GM08714 (cell line): ENCODE measurements around the gene SYNE2.
A peak's percentile ranks its signal among the peaks of the same experiment; 100 is the strongest.
"Not testable (repeated sequence)": the region's sequence is repeated elsewhere in the genome, so short reads cannot be mapped to it uniquely, and the experiment has no call there.

ENCODE experiments used
- H3K4me3 ChIP-seq: fragments of 200-500 bp; sonication (Bioruptor generic); 2 replicates; pipeline ENCODE4 v1.5.1; 2014; ENCODE audit warnings: mild to moderate bottlenecking, low read length, inconsistent platforms
- ZNF274 ChIP-seq: IDR thresholded peaks from 2 replicates; pipeline ENCODE4 v1.6.1; 2012; ENCODE audit warnings: mild to moderate bottlenecking, low read depth, low read length

SYNE2 gene

DNA sequence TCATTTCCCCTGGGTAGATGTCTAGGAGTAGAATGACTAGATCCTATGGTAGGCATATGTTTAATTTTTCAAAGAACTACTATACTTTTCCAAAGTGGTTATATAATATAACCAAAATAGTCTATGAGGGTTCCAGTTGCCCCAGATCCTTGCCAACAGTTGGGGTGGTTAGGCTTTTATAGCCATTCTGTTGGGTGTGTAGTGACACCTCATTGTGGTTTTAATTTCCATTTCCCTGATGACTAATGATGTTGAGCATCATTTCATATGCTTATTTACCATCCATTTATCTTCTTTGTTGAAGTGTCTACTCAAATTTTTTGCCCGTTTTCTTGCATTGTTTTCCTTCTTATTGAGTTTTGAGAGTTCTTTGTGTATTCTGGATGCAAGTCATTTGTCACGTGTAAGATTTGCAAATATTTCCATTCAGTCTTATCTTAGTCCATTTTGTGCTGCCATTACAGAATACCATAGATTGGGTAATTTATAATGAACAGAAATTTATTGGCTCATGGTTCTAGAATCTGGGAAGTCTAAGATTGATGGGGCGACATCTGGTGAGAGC lies 4.7 kb downstream of the SYNE2 start:
- H3K4me3 ChIP-seq = no peak overlapping the region
- TF ChIP-seq ZNF274 = no peak

DNA sequence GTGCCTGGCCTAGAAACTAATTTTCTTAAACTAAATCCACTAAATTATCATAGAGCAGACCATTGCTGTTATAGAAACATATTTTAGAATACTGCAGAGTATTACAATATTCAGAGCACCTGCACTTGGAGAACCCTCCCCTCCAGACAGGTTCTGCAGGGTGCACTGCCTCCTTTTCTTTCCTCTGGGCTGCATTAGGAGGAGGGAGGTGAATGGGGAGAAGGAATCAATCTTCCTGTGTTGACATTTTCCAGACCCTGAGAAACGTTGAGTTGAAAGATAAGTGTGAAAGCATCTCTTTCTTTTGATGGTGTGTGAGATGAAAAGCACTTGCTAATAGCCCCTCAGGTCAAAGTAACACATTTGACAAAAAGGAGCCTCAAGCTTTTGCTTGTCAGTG lies 7.3 kb downstream of the SYNE2 start:
- no peak overlapping the region for H3K4me3 ChIP-seq
- no peak for TF ChIP-seq ZNF274

DNA sequence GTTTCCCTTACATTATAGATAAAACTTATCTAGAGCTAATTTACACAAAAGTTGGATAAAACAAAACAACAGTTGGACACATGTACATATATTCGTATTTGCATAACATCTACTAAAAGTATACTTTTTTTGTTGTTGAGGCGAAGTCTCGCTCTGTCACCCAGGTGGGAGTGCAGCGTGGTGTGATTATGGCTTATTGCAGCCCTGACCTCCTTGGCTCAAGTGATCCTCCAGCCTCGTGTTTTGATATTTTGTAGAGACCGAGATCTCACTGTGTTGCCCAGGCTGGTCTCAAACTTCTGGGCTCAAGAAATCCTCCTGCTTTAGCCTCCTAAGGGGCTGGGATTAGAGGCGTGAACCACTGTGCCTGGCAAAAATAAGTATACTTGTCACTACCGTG lies 9.4 kb downstream of the SYNE2 start:
- no peak overlapping the region for H3K4me3 ChIP-seq
- TF ChIP-seq ZNF274 = no peak

DNA sequence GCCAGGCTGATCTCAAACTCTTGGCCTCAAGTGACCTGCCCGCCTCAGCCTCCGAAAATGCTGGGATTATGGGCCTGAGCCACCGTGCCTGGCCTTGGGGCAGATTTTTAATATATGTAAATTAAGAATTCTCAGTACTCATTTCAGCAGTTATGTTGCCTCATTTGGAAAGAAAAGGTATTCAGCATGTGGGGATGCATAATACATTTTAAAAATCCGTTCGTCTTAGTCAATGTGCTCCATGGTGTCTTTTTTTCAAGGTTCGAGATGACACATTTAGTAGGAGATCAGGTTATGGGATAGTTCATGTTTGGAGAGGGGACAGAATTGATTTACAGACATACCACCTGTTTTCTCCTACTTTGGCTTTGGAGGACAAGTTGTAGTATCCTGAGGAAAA lies 10.2 kb downstream of the SYNE2 start:
- no peak overlapping the region for H3K4me3 ChIP-seq
- TF ChIP-seq ZNF274 = no peak

DNA sequence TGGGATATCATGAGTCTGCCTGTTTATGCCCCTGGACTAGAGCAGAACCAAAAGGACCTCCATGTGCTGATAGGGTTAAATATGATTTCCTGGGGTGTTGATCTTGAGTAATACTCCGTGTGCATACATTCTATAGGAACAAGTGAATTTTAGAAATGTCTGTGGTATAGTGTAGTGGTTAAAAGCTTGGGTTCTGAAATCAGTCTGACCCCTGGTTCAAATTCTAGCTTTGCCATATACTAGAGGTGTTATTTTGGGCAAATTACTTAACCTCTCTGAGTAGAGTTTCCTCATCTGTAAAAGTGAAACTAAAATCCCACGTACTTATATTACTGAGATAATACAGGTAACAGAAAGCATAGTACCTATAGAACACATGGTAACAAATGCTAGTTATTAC lies 12.0 kb downstream of the SYNE2 start:
- H3K4me3 ChIP-seq = not testable (repeated sequence)

DNA sequence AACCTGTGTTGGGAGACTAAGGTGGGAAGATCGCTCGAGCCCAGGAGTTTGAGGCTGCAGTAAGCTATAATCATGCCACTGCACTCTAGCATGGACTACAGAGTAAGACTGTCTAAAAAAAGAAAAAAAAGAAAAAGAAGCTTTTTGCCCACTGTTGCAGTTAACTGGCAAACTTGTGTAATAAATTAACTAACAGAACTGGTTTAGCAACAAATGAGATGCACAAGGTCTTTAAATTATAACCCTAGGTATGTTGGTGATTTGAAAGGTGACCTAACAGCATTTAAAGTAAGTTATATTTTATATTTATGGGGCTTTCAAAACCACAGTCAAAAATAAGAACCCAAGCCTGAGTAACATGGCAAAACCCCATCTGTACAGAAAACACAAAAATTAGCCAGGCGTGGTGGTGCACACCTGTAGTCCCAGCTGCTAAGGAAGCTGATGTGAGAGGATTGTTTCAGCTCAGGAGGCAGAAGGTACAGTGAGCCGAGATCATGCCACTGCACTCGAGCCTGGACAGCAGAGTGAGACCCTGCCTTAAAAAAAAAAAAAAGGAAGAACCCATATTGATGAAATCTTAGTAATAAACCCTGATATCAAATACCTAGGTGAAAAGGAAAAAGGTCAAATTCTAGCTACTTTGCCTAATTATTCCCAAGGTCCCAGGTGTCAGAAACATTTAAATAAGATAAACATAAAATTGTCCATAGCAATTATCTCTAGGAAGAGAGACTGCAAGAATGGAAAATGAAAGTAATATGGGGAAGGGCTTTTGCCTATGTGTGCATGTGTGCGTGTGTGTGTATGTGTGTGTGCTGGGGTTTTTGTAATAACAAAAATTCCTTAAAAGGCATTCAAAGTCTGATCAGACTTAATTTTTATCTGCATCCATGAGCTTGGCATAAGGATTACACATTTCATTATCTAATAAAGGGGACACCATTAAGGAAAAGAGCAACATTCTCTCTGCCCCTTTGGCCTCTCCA lies 15.4 kb downstream of the SYNE2 start:
- TF ChIP-seq ZNF274 = no peak

DNA sequence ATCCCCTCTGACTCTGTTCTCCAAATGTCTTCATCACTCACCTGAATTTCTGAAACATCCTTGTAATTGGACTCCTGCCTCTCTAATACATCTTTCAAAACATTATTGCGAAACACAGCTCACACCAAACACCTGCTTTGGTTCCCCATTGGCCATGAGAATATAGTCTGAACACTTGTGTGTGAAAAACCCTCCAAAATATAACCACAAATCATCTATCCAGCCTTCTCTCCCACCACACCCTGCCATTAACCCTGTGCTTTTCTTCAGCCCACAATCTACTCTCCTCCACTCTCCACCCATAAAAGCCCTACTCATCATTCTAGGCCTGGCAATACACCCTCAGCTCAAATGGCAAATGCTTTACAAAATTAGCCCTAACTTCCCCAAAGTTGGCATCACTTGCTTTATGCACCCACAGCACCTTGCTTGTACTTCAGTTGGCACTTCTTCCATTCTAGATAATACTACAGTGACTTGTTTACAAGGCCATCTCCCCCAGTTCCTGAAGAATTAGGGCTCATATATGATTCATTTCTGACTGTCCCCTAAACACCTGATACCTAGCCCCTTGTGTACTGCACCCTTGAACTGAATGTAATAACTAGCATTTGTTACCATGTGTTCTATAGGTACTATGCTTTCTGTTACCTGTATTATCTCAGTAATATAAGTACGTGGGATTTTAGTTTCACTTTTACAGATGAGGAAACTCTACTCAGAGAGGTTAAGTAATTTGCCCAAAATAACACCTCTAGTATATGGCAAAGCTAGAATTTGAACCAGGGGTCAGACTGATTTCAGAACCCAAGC lies 17.3 kb downstream of the SYNE2 start:
- peak overlapping the region; percentile 35; the same call in 1 of the 2 replicates for H3K4me3 ChIP-seq

More for the DNA sequence above, 15.4 kb downstream of the SYNE2 start:
- peak overlapping the region; percentile 29 for H3K4me3 ChIP-seq

DNA sequence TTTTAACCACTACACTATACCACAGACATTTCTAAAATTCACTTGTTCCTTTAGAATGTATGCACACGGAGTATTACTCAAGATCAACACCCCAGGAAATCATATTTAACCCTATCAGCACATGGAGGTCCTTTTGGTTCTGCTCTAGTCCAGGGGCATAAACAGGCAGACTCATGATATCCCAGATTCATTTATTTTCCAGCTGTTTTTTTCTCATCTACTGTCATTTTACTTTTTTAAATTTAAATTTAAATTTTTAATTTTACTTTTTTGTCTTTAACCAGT lies 17.9 kb downstream of the SYNE2 start:
- H3K4me3 ChIP-seq = not testable (repeated sequence)

DNA sequence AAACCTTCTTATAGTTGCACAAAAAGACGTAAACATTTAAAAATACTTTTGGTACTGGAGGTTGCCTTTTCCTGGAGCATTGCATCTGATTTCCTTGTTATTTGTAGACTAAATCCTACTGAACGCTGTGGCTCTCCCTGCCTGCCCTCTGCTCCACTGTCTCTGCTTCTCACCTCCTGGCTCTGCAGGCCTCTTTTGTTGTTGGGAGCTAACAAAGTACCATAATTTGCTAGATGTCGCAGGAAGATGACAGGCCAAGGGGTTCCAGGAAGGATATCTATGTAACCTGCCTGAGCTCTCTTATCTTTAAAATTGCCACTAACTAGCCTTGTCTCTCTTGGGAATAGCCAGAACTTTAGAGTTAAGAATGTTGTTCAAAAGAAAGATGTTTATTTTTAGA lies 21.4 kb downstream of the SYNE2 start:
- H3K4me3 ChIP-seq = no peak overlapping the region
- TF ChIP-seq ZNF274 = no peak

DNA sequence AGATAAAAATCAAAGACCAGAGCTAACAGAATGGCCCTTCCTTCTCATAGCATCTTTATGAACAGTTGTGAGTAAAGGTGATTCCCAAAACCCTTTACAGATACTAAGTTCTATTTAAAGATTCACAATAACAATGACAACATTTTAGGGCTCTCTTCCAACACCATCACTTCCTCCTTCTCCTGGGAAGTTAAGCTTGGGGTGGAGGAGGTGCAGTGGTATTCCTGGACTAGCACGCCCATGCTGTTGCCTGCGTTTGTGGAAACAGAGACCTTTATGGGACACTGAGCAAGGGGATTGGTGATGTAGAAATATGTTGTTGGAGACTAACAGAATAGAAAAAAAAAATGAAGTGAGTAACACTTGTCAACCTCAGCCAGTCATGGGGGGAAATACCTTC lies 22.5 kb downstream of the SYNE2 start:
- H3K4me3 ChIP-seq = no peak overlapping the region
- TF ChIP-seq ZNF274 = no peak

DNA sequence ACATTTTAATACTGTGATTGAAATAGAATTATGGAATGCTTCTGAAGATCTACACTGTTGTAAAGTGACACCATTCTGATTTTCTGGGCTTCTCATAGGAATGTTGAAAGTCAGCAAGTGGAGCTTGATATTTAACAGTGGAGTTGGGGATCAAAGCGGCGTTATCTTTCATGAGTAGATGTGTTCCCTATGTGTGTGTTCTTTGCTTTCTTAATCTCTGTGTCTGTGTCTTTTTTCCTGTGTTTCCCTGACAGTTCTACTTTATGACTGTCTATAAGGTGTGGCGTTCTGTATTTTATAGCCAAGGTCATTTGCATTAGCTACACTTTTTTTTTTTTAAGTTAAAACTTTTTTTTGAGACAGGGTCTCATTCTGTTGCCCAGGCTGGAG lies 24.7 kb downstream of the SYNE2 start:
- TF ChIP-seq ZNF274 = no peak

DNA sequence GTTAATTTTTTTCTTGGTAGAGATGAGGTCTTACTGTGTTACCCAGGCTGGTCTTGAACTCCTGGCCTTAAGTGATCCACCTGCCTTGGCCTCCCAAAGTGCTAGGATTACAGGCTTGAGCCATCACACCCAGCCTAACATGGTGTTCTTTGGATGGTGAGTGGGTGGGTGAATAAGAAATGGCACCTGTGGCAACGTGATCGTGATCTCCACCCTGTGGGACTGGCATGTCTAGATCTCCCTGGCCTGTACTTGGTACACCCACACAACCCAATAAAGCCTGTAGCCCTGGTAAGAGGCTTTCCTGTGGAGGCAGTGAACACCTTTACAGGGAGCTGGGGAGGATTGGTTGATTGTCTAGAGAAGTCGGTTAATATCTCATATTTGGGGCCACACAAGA lies 25.2 kb downstream of the SYNE2 start:
- TF ChIP-seq ZNF274 = no peak
- no peak overlapping the region for H3K4me3 ChIP-seq

More for the DNA sequence above, 24.7 kb downstream of the SYNE2 start:
- no peak overlapping the region for H3K4me3 ChIP-seq

DNA sequence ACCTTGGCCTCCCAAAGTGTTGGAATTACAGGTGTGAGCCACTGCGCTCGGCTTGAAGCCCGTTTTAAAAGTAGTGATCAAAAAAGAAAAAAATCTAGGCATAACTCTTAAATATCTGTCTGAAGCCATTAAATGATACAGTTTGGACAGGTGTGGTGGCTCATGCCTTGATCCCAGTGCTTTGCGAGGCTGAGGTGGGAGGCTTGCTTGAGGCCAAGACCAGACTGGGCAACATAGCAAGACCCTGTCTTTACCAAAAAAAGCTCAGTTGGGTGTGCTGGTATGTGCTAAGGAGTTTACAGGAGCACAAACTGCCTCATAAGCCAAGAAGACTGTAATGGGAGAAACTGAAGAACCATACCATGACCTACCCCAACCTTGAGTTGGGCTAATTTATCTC lies 26.0 kb downstream of the SYNE2 start:
- H3K4me3 ChIP-seq = no peak overlapping the region
- no peak for TF ChIP-seq ZNF274

DNA sequence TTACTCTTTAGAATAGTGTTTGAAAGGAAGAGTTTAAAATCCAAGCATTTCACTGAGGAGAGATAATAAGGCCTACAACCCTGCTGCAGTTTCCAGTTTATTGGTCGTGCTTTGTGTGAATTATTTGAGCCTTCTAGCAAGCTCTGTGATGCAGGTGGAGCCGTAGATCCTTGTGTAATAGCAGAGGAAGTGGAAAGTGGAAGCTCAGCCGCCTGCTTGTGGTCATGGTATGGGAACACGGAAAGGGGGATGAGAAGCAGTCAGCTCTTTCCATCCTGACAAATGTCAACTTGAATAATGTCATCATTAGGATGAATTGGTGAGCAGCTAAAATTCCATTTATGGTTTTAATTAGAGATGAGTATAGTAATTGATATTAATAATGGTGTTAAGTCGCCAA lies 29.1 kb downstream of the SYNE2 start:
- no peak overlapping the region for H3K4me3 ChIP-seq
- TF ChIP-seq ZNF274 = no peak

DNA sequence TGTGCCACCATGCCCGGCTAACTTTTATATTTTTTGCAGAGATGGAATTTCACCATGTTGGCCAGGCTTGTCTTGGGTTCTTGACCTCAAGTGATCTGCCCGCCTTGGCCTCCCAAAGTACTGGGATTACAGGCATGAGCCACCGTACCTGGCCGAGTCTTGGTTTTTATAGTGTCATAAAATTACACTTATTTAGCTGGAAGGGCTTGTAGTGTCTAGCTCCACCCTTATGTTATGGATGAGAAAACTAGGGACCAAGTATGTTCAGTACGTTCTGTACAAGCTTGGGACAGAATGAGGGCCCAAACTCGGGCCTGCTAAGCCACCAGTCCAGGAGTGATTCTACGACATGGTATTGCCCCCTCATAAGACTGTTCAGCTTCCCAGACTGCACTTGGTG lies 35.1 kb downstream of the SYNE2 start:
- H3K4me3 ChIP-seq = no peak overlapping the region
- TF ChIP-seq ZNF274 = no peak
